HEK293T (cell line): ENCODE results near the gene RTP3.

ENCODE experiments used
- FOXA1 ChIP-seq: fragments of 450-650 bp; IDR thresholded peaks from 2 replicates; pipeline ENCODE4 v1.6.1; 2016; ENCODE audit warnings: mild to moderate bottlenecking
- FOXK2 ChIP-seq: fragments of 450-650 bp; IDR thresholded peaks from 2 replicates; pipeline ENCODE4 v1.6.1; 2016; ENCODE audit warnings: mild to moderate bottlenecking
- FOXM1 ChIP-seq: fragments of 450-650 bp; IDR thresholded peaks from 2 replicates; pipeline ENCODE4 v1.6.1; 2017; ENCODE audit warnings: mild to moderate bottlenecking, borderline replicate concordance
- TARDBP ChIP-seq: fragments of 450-650 bp; IDR thresholded peaks from 2 replicates; pipeline ENCODE4 v1.6.1; 2016
- ZNF384 ChIP-seq: fragments of 450-650 bp; IDR thresholded peaks from 2 replicates; pipeline ENCODE4 v1.6.1; 2016
- TF ChIP-seq, protein P1 (sequence below): fragments of 450-650 bp; IDR thresholded peaks from 2 replicates; pipeline ENCODE4 v1.6.1; 2016

DNA sequence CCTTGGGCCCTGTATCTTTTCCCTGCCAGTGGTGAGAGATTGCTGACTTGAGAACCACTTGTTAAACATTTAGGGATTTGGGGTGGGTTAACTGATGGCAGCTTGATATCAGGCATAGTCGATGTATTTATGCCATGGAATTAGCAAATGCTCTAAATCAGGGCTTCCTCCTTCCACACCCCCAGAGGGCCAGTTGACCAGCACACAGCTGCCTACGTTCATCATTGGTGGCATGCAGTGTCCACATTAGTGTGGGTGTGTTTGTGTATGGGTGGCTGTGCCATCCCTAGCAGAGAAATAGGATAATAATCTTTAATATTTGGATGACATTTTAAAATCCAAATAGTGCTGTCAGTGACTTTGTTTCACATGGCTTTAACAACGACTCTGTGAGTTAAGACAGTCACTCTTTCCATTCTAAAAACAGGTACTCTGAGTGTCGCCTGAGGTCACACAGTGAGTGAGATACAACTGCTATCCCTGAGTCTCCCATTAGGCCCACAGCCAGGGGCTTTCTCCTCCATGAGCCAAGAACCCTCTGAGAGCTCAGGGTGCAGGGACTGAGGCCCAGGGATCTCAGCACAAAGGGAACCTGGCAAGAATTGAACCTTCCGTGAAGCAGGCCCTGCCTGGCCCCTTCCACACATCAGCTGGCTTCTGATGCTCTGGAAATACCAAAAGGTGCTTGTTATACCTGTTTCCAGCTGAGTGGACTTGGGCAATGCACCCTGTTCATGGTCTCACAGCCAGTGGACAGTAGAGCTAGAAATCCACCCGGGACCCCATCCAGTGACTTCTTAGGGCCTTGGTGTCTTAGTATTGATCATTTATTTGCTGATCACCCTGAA is 28.8 kb upstream of the RTP3 start:
- TF ChIP-seq, protein P1, sequence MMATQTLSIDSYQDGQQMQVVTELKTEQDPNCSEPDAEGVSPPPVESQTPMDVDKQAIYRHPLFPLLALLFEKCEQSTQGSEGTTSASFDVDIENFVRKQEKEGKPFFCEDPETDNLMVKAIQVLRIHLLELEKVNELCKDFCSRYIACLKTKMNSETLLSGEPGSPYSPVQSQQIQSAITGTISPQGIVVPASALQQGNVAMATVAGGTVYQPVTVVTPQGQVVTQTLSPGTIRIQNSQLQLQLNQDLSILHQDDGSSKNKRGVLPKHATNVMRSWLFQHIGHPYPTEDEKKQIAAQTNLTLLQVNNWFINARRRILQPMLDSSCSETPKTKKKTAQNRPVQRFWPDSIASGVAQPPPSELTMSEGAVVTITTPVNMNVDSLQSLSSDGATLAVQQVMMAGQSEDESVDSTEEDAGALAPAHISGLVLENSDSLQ = no peak
- TF ChIP-seq FOXM1 (no peak), TARDBP (no peak), FOXK2 (no peak), FOXA1 (no peak), ZNF384 (no peak)
